CD4-positive, alpha-beta T cell (primary cell): ENCODE measurements around the gene MVP. TPM values are rescaled to one million over a fixed set of nuclear protein-coding genes. Genes with fewer than 3 reads are reported as not detected.

Experiments used
- ATAC-seq: fragments of 200-7000 bp; cut with Tn5 transposase; one replicate; pipeline ENCODE4 v1.10.0; 2022; ENCODE audit warnings: mild to moderate bottlenecking; ENCODE audit not compliant: poor library complexity
- CTCF ChIA-PET: fragments of 350-600 bp; sonication (Branson Sonifier 250); formaldehyde crosslinking; loops from one replicate; lab custom pipeline; 2021; ENCODE audit warnings: antibody characterized with exemption, inconsistent platforms; lab: Charles Lee
- POLR2A ChIA-PET: fragments of 350-600 bp; sonication (Branson Sonifier 250); formaldehyde crosslinking; loops from one replicate; lab custom pipeline; 2021; ENCODE audit warnings: antibody characterized with exemption, inconsistent platforms; lab: Charles Lee
- DNase-seq, 14 experiments: peaks; one replicate each; pipeline ENCODE4 v3.0.0-alpha.2; 2013 to 2020; ENCODE audit warnings: mixed read lengths in 2 of 14
- H3K27ac ChIP-seq, 2 donors: one replicate each; pipeline versions ENCODE4 v1.5.1 to v1.7.0; 2013; ENCODE audit warnings: low read length in 2 of 2, low read depth in 1 of 2, mild to moderate bottlenecking in 1 of 2
- H3K27me3 ChIP-seq, 2 experiments: 1 replicate in 1 of 2; 2 replicates in 1 of 2; pipeline versions ENCODE4 v1.6.1 to v1.7.0; 2013; ENCODE audit warnings: low read length in 2 of 2, control low read depth in 1 of 2, mild to moderate bottlenecking in 1 of 2, moderate library complexity in 1 of 2; ENCODE audit not compliant: insufficient read depth in 2 of 2, control insufficient read depth in 1 of 2
- H3K36me3 ChIP-seq: one replicate; pipeline ENCODE4 v1.6.1; 2013; ENCODE audit warnings: low read length, control low read depth; ENCODE audit not compliant: insufficient read depth
- H3K4me1 ChIP-seq: one replicate; pipeline ENCODE4 v1.6.1; 2013; ENCODE audit warnings: low read length, control low read depth; ENCODE audit not compliant: insufficient read depth
- H3K4me3 ChIP-seq: one replicate; pipeline ENCODE4 v1.5.1; 2013; ENCODE audit warnings: mild to moderate bottlenecking, low read length, moderate library complexity
- H3K9me3 ChIP-seq, 2 experiments: 1 replicate in 1 of 2; 2 replicates in 1 of 2; pipeline versions ENCODE4 v1.6.1 to v1.7.0; 2013; ENCODE audit warnings: low read length in 2 of 2, mild to moderate bottlenecking in 2 of 2, control low read depth in 1 of 2, moderate library complexity in 1 of 2; ENCODE audit not compliant: control insufficient read depth in 1 of 2, insufficient read depth in 1 of 2
- H3K27ac Mint-ChIP-seq: one replicate; pipeline ENCODE4 v1.8.0; 2020; ENCODE audit warnings: mixed read lengths
- H3K27me3 Mint-ChIP-seq: one replicate; pipeline ENCODE4 v1.8.0; 2021; ENCODE audit warnings: mixed read lengths
- H3K36me3 Mint-ChIP-seq: one replicate; pipeline ENCODE4 v1.8.0; 2021; ENCODE audit warnings: low read depth, mixed read lengths
- H3K4me1 Mint-ChIP-seq: one replicate; pipeline ENCODE4 v1.8.0; 2021; ENCODE audit warnings: low read depth, mixed read lengths
- H3K4me3 Mint-ChIP-seq: one replicate; pipeline ENCODE4 v1.8.0; 2020; ENCODE audit warnings: mild to moderate bottlenecking, mixed read lengths
- H3K9me3 Mint-ChIP-seq: one replicate; pipeline ENCODE4 v1.8.0; 2020; ENCODE audit warnings: mixed read lengths
- CTCF ChIP-seq: fragments of 200-600 bp; IDR thresholded peaks from one replicate; pipeline ENCODE4 v1.8.0; 2022; ENCODE audit warnings: antibody characterized with exemption, mild to moderate bottlenecking
- intact Hi-C, 2 experiments: fragments of 100-400 bp; cut with DNase I in 1 of 2; cut with micrococcal nuclease in 1 of 2; formaldehyde crosslinking; loops; one replicate each; pipeline versions ENCODE4 v1.15.1 to v1.9.0; 2023 to 2025; cut with DNase I, micrococcal nuclease
- total RNA-seq, 174 experiments: library from RNA in 2 of 174; stranded (reverse) in 2 of 174; gene quantifications; one replicate each; pipeline ENCODE4 v1.2.3 and lab custom pipeline; 2021 to 2026

The MVP gene
- total RNA-seq, 2 experiments from 2014 or later = 115 to 118 TPM

- Mint-ChIP-seq H3K27ac (no peak overlapping the region), H3K4me3 (no peak overlapping the region), H3K4me1 (no peaks in the 10 kb centered on the region), H3K27me3 (peaks cover 13% of the 10 kb centered on the region), H3K36me3 (no peaks in the 10 kb centered on the region), H3K9me3 (no peaks in the 10 kb centered on the region)
- H3K9me3 ChIP-seq = no peaks in the 10 kb centered on the region
- H3K27ac ChIP-seq = no peak overlapping the region
- no peak for TF ChIP-seq CTCF
- CTCF ChIA-PET = no interaction called here
- peaks cover 0 to under 1% of the 10 kb centered on the region in 2 experiments for H3K27me3 ChIP-seq
- H3K4me1 ChIP-seq = no peaks in the 10 kb centered on the region
- POLR2A ChIA-PET = no interaction called here
- H3K4me3 ChIP-seq = no peak overlapping the region
- DNase-seq = no peak
- no peak for ATAC-seq
- intact Hi-C loops = no loop called here
- H3K36me3 ChIP-seq = no peaks in the 10 kb centered on the region
These were observed 71.5 kb downstream of the MVP start for GRCh38 chr16:29891525-29892457.

- intact Hi-C loops = no loop called here
- no peak overlapping the region for H3K4me3 ChIP-seq
- no peaks in the 10 kb centered on the region for H3K36me3 ChIP-seq
- H3K27ac ChIP-seq = no peak overlapping the region
- no peaks in the 10 kb centered on the region for H3K4me1 Mint-ChIP-seq
- TF ChIP-seq CTCF = no peak
- H3K9me3 Mint-ChIP-seq = no peaks in the 10 kb centered on the region
- H3K27ac Mint-ChIP-seq = no peak overlapping the region
- POLR2A ChIA-PET = no interaction called here
- H3K27me3 Mint-ChIP-seq = peaks cover 17% of the 10 kb centered on the region
- DNase-seq (no peak), ATAC-seq (no peak)
- peaks cover 6 to 7% of the 10 kb centered on the region in 2 experiments for H3K27me3 ChIP-seq
- no peak overlapping the region for H3K4me3 Mint-ChIP-seq
- no peaks in the 10 kb centered on the region for H3K4me1 ChIP-seq
- no peaks in the 10 kb centered on the region for H3K36me3 Mint-ChIP-seq
- CTCF ChIA-PET = no interaction called here
- H3K9me3 ChIP-seq = no peaks in the 10 kb centered on the region
These were observed 72.2 kb downstream of the MVP start for GRCh38 chr16:29892458-29892813.

GRCh38 chr16:29893553-29893952 is 73.3 kb downstream of the MVP start:
- ChIA-PET POLR2A (no interaction called here), CTCF (no interaction called here)
- ATAC-seq (no peak), DNase-seq (no peak)
- Mint-ChIP-seq H3K4me3 (no peak overlapping the region), H3K27ac (no peak overlapping the region), H3K36me3 (no peaks in the 10 kb centered on the region), H3K27me3 (peaks cover 28% of the 10 kb centered on the region), H3K4me1 (no peaks in the 10 kb centered on the region), H3K9me3 (no peaks in the 10 kb centered on the region)
- Histone ChIP-seq H3K9me3 (peaks cover 0 to 10% of the 10 kb centered on the region in 2 experiments), H3K27me3 (peaks cover 17 to 18% of the 10 kb centered on the region in 2 experiments), H3K4me3 (no peak overlapping the region), H3K27ac (no peak overlapping the region), H3K36me3 (no peaks in the 10 kb centered on the region), H3K4me1 (peaks cover under 1% of the 10 kb centered on the region)
- intact Hi-C loops = no loop called here
- no peak for TF ChIP-seq CTCF
